ENCODE results near the gene SLC25A45.
"Not testable (repeated sequence)": the region's sequence is repeated elsewhere in the genome, so short reads cannot be mapped to it uniquely, and the experiment has no call there.

SLC25A45 gene

DNA sequence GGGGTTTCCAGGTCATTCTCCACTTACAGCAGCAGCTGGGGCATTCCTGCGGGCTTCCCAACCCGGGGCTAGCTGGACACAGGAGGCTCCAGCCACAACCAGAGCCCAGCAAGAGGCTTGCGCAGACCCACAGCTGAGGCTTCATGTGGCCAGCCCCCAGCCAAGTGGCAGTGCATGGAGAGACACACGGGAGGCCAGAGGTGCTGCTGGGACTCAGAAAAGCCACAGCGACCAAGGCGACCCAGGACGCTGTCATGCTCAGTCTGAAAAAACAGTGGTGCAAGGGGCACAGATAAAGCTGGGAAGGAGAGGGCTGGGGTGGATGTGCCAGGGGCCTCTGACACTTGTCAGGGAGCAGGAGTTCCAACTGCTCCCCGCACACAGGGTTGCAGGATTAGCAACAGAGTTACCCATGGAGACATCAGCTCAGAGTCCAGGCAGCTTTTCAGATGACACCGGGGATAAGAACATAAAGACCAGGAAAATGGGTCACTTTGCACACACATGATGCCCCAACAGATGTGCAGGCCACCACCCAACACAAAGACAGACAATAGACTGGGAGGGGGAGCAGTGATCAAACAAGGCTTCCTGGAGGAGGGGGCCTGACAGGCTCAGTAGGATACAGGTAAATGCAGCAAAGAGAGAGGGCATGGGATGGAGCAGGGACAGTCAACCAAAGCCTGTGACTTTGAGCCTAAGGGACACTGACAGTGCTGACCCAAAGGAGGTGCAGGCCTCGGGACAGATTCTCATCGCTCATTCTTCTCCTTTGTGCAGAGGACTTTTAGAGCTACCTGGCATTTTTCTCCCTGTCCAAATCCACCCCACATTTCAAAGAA lies 33.3 kb upstream of the SLC25A45 start:
- H3K4me3 Mint-ChIP-seq: peak overlapping the region; percentile 96
- H3K27ac Mint-ChIP-seq: no peak overlapping the region
- H3K27me3 Mint-ChIP-seq: no peaks in the 10 kb centered on the region
- H3K36me3 Mint-ChIP-seq: no peaks in the 10 kb centered on the region
- H3K9me3 Mint-ChIP-seq: no peaks in the 10 kb centered on the region
- peaks cover 41% of the 10 kb centered on the region for H3K4me1 Mint-ChIP-seq

GRCh38 chr11:65414776-65415498 lies 32.5 kb upstream of the SLC25A45 start:
- no peaks in the 10 kb centered on the region for H3K27me3 Mint-ChIP-seq
- no peaks in the 10 kb centered on the region for H3K9me3 Mint-ChIP-seq
- H3K27ac Mint-ChIP-seq: peak overlapping the region; percentile 59
- H3K4me1 Mint-ChIP-seq: peaks cover 33% of the 10 kb centered on the region
- H3K4me3 Mint-ChIP-seq: no peak overlapping the region
- no peaks in the 10 kb centered on the region for H3K36me3 Mint-ChIP-seq

- H3K27me3 Mint-ChIP-seq, H3K27ac Mint-ChIP-seq, H3K36me3 Mint-ChIP-seq, H3K9me3 Mint-ChIP-seq, H3K4me3 Mint-ChIP-seq: not testable (repeated sequence)
- H3K4me1 Mint-ChIP-seq: peaks cover 21% of the 10 kb centered on the region
Observed at GRCh38 chr11:65413077-65413664, 30.7 kb upstream of the SLC25A45 start.

GRCh38 chr11:65412271-65413076 lies 30.0 kb upstream of the SLC25A45 start:
- no peaks in the 10 kb centered on the region for H3K36me3 Mint-ChIP-seq
- peaks cover 16% of the 10 kb centered on the region for H3K4me1 Mint-ChIP-seq
- no peaks in the 10 kb centered on the region for H3K27me3 Mint-ChIP-seq
- no peak overlapping the region for H3K4me3 Mint-ChIP-seq
- H3K9me3 Mint-ChIP-seq: no peaks in the 10 kb centered on the region
- no peak overlapping the region for H3K27ac Mint-ChIP-seq

DNA sequence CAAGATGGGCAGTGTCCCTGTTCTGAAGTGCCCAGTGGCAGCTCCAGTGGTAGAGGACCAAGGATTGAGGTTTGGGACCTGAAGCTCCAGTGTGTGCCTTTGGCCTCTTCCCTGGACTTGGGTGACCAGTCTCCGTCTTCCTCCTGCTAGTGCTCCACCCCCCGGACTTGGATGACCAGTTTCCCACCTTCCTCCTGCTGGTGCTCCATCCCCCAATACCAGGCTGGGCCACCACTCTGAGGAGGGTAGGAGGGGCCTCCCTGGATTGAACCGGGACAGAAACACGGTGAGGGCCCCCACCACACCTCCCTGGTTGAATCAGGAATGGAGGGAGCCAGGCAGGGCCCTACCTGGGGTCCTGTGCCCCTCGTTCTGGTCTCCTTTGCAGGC lies 29.2 kb upstream of the SLC25A45 start:
- Mint-ChIP-seq H3K4me1 (peaks cover 9% of the 10 kb centered on the region), H3K4me3 (no peak overlapping the region), H3K36me3 (no peaks in the 10 kb centered on the region), H3K9me3 (no peaks in the 10 kb centered on the region), H3K27ac (no peak overlapping the region), H3K27me3 (no peaks in the 10 kb centered on the region)

GRCh38 chr11:65410936-65411680 lies 28.7 kb upstream of the SLC25A45 start:
- no peak overlapping the region for H3K4me3 Mint-ChIP-seq
- no peaks in the 10 kb centered on the region for H3K9me3 Mint-ChIP-seq
- no peaks in the 10 kb centered on the region for H3K27me3 Mint-ChIP-seq
- no peak overlapping the region for H3K27ac Mint-ChIP-seq
- H3K4me1 Mint-ChIP-seq: peaks cover 5% of the 10 kb centered on the region
- no peaks in the 10 kb centered on the region for H3K36me3 Mint-ChIP-seq

- Mint-ChIP-seq H3K27ac (no peak overlapping the region), H3K36me3 (no peaks in the 10 kb centered on the region)
Observed at GRCh38 chr11:65404638-65405339, 22.3 kb upstream of the SLC25A45 start.

DNA sequence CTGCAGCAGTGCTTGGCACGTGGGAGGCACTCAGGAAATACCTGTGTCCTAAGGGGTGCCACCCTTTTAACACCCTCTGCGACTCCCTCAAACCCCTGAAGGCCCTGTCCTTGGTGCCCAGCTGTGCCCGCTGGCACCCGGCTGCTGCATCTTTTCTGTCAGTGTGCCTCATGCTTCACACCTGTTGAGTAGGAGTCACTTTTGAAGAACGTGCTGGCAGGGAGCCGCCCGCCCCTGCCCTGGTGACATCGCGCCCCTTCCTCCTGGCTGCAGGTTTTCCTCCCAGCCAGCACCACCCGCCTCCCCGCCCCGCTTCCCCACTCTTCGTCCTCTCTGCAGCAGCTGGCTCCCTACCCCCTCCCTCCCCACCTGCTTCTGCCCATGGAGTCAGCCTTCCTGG lies 21.8 kb upstream of the SLC25A45 start:
- Mint-ChIP-seq H3K4me3 (no peak overlapping the region), H3K9me3 (no peaks in the 10 kb centered on the region), H3K4me1 (peaks cover 9% of the 10 kb centered on the region), H3K36me3 (no peaks in the 10 kb centered on the region), H3K27me3 (no peaks in the 10 kb centered on the region), H3K27ac (no peak overlapping the region)

More at GRCh38 chr11:65404638-65405339, 22.3 kb upstream of the SLC25A45 start:
- no peaks in the 10 kb centered on the region for H3K27me3 Mint-ChIP-seq
- H3K9me3 Mint-ChIP-seq: no peaks in the 10 kb centered on the region
- no peak overlapping the region for H3K4me3 Mint-ChIP-seq
- peaks cover 9% of the 10 kb centered on the region for H3K4me1 Mint-ChIP-seq

DNA sequence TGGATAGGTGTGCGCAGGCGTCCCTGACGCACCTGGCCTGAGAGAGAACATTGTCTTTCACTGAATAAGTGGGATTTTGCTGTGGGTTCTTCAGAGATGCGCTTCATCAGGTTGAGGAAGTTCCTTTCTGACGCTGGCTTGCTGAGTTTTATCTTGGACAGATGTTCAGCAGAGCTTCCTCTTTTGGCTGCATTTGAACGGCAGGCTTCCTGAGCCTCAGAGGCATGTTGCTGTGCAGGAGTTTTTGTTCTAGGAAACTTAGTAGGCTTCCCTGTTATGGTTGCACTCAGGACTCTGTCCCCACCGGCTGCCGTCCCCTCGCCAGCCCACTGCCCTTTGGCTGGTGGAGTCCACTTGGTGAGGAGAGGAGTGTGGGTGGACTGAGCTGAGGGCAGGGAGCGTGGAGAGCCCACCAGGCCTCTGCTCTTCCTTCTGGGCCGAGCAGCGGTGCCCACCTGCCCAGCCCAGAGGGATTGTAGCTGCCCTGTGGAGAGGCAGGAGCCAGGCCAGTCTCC lies 21.2 kb upstream of the SLC25A45 start:
- H3K4me3 Mint-ChIP-seq: no peak overlapping the region
- no peaks in the 10 kb centered on the region for H3K36me3 Mint-ChIP-seq
- no peak overlapping the region for H3K27ac Mint-ChIP-seq
- peaks cover 9% of the 10 kb centered on the region for H3K4me1 Mint-ChIP-seq
- no peaks in the 10 kb centered on the region for H3K9me3 Mint-ChIP-seq
- no peaks in the 10 kb centered on the region for H3K27me3 Mint-ChIP-seq

- no peaks in the 10 kb centered on the region for H3K27me3 Mint-ChIP-seq
- peaks cover 9% of the 10 kb centered on the region for H3K4me1 Mint-ChIP-seq
- H3K9me3 Mint-ChIP-seq: no peaks in the 10 kb centered on the region
- no peak overlapping the region for H3K4me3 Mint-ChIP-seq
- H3K27ac Mint-ChIP-seq: no peak overlapping the region
- H3K36me3 Mint-ChIP-seq: peaks cover 1% of the 10 kb centered on the region
Observed at GRCh38 chr11:65402790-65403189, 20.3 kb upstream of the SLC25A45 start.

- Mint-ChIP-seq H3K9me3 (no peaks in the 10 kb centered on the region), H3K27me3 (no peaks in the 10 kb centered on the region), H3K36me3 (peaks cover 6% of the 10 kb centered on the region), H3K4me3 (no peak overlapping the region), H3K4me1 (peaks cover 9% of the 10 kb centered on the region), H3K27ac (no peak overlapping the region)
Observed at GRCh38 chr11:65401803-65402248, 19.4 kb upstream of the SLC25A45 start.

DNA sequence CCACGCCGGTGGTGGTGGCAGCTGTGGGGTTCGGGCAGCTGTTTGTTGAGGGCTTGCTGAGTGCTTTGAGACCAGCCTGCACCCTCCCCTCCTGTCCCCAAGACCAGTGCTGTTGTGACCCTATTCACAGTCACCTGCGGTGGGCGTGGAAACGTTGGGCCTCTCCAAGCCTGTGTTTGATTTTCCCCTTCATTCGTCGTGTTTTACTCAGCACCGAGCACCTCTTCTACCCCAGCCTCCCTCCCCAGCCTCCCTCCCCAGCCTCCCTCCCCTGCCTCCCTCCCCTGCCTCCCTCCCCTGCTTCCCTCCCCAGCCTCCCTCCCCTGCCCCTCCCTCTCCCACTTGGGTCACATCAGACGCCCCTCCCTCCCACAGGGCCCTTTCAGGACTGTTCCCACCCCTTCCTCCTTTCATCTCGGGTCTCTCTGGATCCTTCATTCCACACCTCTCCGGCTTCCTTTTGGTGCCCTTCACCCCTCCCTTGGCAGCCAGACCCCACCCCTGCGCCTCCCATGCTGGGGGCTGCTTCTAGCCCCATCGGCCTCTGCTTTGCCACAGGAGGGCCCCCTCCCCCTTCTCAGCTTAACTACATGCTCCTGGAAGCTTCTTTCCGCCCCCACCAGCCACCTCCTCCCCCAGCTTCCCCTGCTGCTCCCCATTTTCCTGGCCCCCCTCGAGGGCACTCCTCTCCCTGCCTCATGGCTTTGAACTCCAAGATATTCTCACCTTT lies 18.8 kb upstream of the SLC25A45 start:
- H3K27me3 Mint-ChIP-seq: no peaks in the 10 kb centered on the region
- H3K36me3 Mint-ChIP-seq: peaks cover 6% of the 10 kb centered on the region
- no peaks in the 10 kb centered on the region for H3K9me3 Mint-ChIP-seq
- H3K4me1 Mint-ChIP-seq: peaks cover 9% of the 10 kb centered on the region
- H3K27ac Mint-ChIP-seq: no peak overlapping the region
- no peak overlapping the region for H3K4me3 Mint-ChIP-seq

GRCh38 chr11:65400307-65401072 lies 18.0 kb upstream of the SLC25A45 start:
- H3K27ac Mint-ChIP-seq: no peak overlapping the region
- no peaks in the 10 kb centered on the region for H3K27me3 Mint-ChIP-seq
- H3K4me3 Mint-ChIP-seq: no peak overlapping the region
- no peaks in the 10 kb centered on the region for H3K9me3 Mint-ChIP-seq
- H3K36me3 Mint-ChIP-seq: peaks cover 6% of the 10 kb centered on the region
- H3K4me1 Mint-ChIP-seq: peaks cover 9% of the 10 kb centered on the region

Data from activated naive CD4-positive, alpha-beta T cell treated with anti-CD3 and anti-CD28 coated beads, Interleukin-2, amount 50 U/mL, for 24 hours (primary cell).